HepG2 (cell line): ENCODE measurements around the gene CUL7. TPM values are rescaled to one million over a fixed set of nuclear protein-coding genes. Genes with fewer than 3 reads are reported as not detected.
A peak's percentile ranks its signal among the peaks of the same experiment; 100 is the strongest.

ENCODE experiments used
- ARID4A ChIP-seq: sonication (generic); formaldehyde crosslinking; IDR thresholded peaks from 2 replicates; pipeline ENCODE4 v1.5.0; 2020; ENCODE audit warnings: mild to moderate bottlenecking, missing genetic modification reagents, borderline replicate concordance
- ETS1 ChIP-seq: sonication (generic); formaldehyde crosslinking; IDR thresholded peaks from 2 replicates; pipeline ENCODE4 v1.4.0; 2020; ENCODE audit warnings: missing genetic modification reagents
- MBD4 ChIP-seq: IDR thresholded peaks from 2 replicates; pipeline ENCODE4 v1.6.1; 2012; ENCODE audit warnings: low read length, inconsistent platforms, borderline replicate concordance
- NFIB ChIP-seq: sonication (generic); formaldehyde crosslinking; IDR thresholded peaks from 2 replicates; pipeline ENCODE4 v1.9.0; 2021; ENCODE audit warnings: missing genetic modification reagents, mild to moderate bottlenecking, borderline replicate concordance
- PAXIP1 ChIP-seq: sonication (generic); formaldehyde crosslinking; conservative IDR thresholded peaks from 2 replicates; pipeline ENCODE4 v1.4.0; 2020; ENCODE audit warnings: mild to moderate bottlenecking, missing genetic modification reagents, moderate library complexity
- SETDB1 ChIP-seq: sonication (generic); formaldehyde crosslinking; IDR thresholded peaks from 2 replicates; pipeline ENCODE4 v1.5.1; 2020; ENCODE audit warnings: missing genetic modification reagents, mild to moderate bottlenecking, borderline replicate concordance
- SIN3A ChIP-seq: IDR thresholded peaks from 2 replicates; pipeline ENCODE4 v1.6.1; 2011; ENCODE audit warnings: low read depth, mild to moderate bottlenecking, control low read depth, low read length, borderline replicate concordance
- SMARCE1 ChIP-seq: fragments of 450-650 bp; IDR thresholded peaks from 2 replicates; pipeline ENCODE4 v1.6.1; 2017; ENCODE audit warnings: borderline replicate concordance
- SOX13 ChIP-seq, 3 experiments: fragments of 450-650 bp in 1 of 3; sonication (generic) in 1 of 3; formaldehyde crosslinking in 1 of 3; IDR thresholded peaks in 2 of 3; conservative IDR thresholded peaks in 1 of 3; 2 replicates each; pipeline versions ENCODE4 v1.5.0 to v1.6.1; 2016 to 2020; ENCODE audit warnings: antibody characterized with exemption in 1 of 3, mild to moderate bottlenecking in 1 of 3, missing compliant biosample characterization in 1 of 3, missing genetic modification reagents in 1 of 3, moderate library complexity in 1 of 3
- SSRP1 ChIP-seq: IDR thresholded peaks from 2 replicates; pipeline ENCODE4 v1.6.1; 2016; ENCODE audit warnings: control low read depth
- TIGD3 ChIP-seq: sonication (generic); formaldehyde crosslinking; IDR thresholded peaks from 2 replicates; pipeline ENCODE4 v1.5.1; 2020; ENCODE audit warnings: mild to moderate bottlenecking, missing genetic modification reagents, borderline replicate concordance
- UBTF ChIP-seq: sonication (generic); formaldehyde crosslinking; IDR thresholded peaks from 2 replicates; pipeline ENCODE4 v1.4.0; 2020; ENCODE audit warnings: mild to moderate bottlenecking, missing genetic modification reagents
- ZC3H4 ChIP-seq: sonication (generic); formaldehyde crosslinking; IDR thresholded peaks from 2 replicates; pipeline ENCODE4 v1.4.0; 2020; ENCODE audit warnings: missing genetic modification reagents, borderline replicate concordance
- polyA plus RNA-seq, 8 experiments: library from polyadenylated mRNA; depleted of rRNA in 3 of 8; stranded (reverse) in 7 of 8; unstranded in 1 of 8; fragments of >200 nt; fragmentation: Illumina TruSeq in 4 of 8; extraction: Trizol in 4 of 8; gene quantifications; 2 replicates each; pipeline versions ENCODE4 v1.2.1 to v1.2.3, GENCODE V29; 2011 to 2016; ENCODE audit warnings: low read depth in 4 of 8, missing spikeins in 1 of 8, mixed read lengths in 1 of 8; ENCODE audit not compliant: insufficient read depth in 1 of 8
- total RNA-seq, 5 experiments: library from RNA; depleted of rRNA; stranded (reverse); fragments of >200 nt; fragmentation: Illumina TruSeq; extraction: Trizol; gene quantifications; 2 replicates each; pipeline ENCODE4 v1.2.3, GENCODE V29; 2016; ENCODE audit warnings: low read depth in 1 of 5

CUL7 gene
- total and polyA plus RNA-seq, 2 of the 13 experiments (the other 11 are each of a cell fraction or from before 2014, with no cell fraction given), result 32.0 to 60.7 TPM

- no peak for TF ChIP-seq NFIB (CRISPR knock-in tag)
- peak; percentile 59; the same call in 1 of the 2 replicates for TF ChIP-seq ETS1
- no peak; the same call in 1 of the 2 replicates for TF ChIP-seq PAXIP1 (CRISPR knock-in tag)
- TF ChIP-seq MBD4, result no peak
- TF ChIP-seq SSRP1 (CRISPR knock-in tag), result no peak
- 0 out of 2 replicates have a peak, but pooled peaks have one; percentile 16 for TF ChIP-seq ZC3H4 (CRISPR knock-in tag)
- TF ChIP-seq UBTF (CRISPR knock-in tag), result no peak
- TF ChIP-seq SOX13 (IDR thresholded peaks at IDR 0.05), result no peak
- peak in 1 of 2 experiments; percentile 34; a peak in 2 of 4 replicates for TF ChIP-seq SOX13 (CRISPR knock-in tag; conservative IDR thresholded peaks at IDR 0.05 in 1 of 2, IDR thresholded peaks at IDR 0.05 in 1 of 2)
- TF ChIP-seq SIN3A, result peak; percentile 66
- no peak for TF ChIP-seq SETDB1 (CRISPR knock-in tag)
- peak; percentile 89 for TF ChIP-seq ARID4A (CRISPR knock-in tag)
- no peak for TF ChIP-seq SMARCE1
- no peak for TF ChIP-seq TIGD3 (CRISPR knock-in tag)
Observed at GRCh38 chr6:43059168-43060033, 5.8 kb upstream of the CUL7 start, which contains the start of the genes KLC4 and MRPL2 (continued).
